NT2/D1 (cell line): ENCODE measurements around the gene ST6GALNAC2.

Experiments used
- YY1 ChIP-seq: IDR thresholded peaks from 2 replicates; pipeline ENCODE4 v1.6.1; 2011; ENCODE audit not compliant: insufficient read length, insufficient read depth
- ZNF274 ChIP-seq: IDR thresholded peaks from 2 replicates; pipeline ENCODE4 v1.6.1; 2011; ENCODE audit warnings: mild to moderate bottlenecking, low read depth, low read length

DNA sequence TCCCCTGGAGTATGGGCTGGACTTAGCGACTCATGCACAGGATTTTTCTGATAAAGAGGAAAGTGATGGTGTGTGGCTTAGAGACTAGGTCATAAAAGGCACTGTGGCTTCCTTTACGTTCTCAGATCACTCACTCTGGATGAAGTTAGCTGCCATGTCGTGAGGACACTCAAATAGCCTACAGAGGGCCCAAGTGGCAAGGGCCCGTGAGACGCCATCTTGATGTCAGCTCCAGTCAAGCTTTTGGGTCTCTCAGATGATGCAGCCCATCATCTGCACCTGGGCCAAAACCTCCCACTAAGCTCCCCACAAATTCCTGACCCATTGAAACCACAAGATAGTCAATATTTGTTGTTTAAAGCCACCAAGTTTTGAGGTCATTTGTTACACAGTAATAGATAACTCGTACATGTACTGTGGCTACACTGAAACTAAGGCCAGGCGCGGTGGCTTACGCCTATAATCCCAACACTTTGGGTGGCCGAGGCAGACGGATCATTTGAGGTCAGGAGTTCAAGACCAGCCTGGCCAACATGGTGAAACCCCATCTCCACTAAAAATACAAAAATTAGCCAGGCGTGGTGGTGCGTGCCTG, 14.7 kb downstream of the ST6GALNAC2 start:
- TF ChIP-seq ZNF274 (no peak), YY1 (no peak)
